ENCODE data around the gene ACSL3.
A peak's percentile ranks its signal among the peaks of the same experiment; 100 is the strongest.
"Not testable (repeated sequence)": the region's sequence is repeated elsewhere in the genome, so short reads cannot be mapped to it uniquely, and the experiment has no call there.

Gene ACSL3

DNA sequence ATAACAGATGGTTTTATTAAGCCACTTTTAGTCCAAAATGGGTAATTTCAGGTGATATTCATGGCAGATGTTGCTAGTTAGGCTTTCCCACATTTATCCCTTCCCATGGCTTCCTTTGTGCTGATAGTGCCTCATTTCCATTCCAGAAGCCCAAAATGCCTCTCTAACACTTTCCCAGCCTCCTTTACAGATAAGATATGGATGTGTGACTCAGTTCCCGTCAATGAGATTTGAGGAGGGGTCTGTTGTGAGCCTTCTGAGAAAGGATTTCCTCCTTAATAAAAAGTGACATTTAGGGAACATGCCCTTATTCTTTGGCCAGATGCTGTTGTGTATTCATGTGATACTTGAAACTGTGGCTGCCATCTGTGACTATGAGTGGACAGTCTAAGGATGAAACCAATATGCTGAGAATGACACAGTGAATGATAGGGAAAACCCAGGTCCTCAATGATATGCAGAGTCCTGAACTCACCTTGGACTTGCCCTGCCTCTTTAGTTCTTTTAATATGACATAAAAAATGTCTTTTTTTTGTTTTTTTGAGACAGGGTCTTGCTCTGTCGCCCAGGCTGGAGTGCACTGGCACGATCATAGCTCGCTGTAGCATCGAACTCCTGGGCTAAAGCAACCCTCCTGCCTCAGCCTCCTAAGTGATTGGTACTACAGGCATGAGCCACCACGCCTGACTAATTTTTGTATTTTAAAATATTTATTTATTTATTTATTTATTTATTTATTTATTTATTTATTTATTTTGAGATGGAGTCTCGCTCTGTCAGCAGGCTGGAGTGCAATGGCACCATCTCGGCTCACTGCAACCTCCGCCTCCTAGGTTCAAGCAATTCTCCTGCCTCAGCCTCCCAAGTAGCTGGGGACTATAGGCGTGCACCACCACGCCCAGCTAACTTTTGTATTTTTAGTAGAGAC lies 5.8 kb upstream of the ACSL3 start:
- DNase-seq, result no peak

DNA sequence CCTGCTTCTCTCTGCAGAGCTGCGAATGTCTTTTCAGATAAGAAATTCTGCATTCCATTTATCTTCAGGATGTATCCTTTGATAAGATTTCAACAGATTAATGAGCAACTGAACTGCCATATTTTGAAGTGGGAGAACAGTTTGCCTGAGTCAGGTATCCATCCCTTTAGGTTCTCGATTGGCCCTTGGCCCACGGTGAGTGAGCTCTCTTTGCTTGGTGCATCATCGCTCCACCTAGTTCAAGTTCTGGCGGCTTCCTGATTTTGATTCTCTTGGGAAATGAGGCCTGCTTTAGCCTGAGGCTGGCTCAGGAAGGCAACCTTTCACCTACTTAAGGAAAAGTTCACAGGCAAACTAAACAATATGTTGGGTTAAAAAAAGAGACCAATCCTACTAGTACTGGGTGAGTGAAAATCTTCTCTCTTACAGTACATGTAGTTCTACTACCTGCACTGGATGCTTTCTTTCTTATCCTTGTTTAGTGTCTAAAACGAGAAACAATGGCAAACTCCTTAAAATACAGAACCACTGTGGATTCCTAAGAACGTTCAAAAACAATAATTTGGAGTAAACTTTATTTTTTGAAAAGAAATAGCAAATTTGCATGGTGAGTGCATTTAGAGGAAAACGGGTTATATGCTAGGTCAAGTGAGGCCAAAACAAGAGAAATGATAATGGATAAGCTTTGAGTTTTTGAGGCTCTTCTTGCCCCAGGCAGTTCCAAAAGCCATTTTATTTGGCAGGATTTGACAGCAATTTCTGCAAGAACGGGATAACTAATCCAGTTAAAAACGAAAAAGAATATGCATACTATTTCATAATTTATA lies 837 bp upstream of the ACSL3 start:
- peak; percentile 44 for DNase-seq

DNA sequence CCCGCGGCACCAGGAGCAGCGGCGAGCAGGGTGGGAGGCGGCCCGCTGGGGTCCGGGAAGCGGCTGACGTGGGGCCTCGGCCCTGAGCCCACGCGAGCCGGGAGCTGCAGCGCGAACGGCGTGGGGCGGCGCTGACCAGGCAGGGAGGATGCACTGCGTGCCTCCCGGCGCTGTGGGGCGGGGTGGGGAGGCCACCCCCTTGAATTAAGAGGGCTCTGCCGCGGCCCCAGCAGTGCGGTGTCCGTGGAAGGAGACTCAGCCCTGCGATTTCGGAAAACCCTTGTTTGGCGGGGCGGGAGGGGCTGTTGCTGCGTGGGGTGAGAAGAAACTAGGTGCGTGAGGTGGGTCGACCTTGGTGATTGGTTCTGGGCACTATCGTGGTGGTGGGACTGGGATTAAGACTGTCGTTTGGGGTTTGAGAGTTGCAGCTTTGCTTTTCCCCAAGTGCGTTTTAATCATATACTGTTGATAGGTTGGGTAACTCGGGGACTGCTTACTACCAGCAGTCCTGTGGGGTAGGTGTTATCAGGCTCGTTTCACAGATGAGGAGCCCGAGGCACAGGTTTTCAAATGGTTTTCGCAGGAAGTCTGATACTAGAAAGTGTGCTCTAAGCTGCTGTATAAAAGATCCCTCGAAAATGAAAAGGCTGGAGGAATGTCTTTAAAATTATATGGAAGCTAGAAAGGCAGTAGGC lies 722 bp downstream of the ACSL3 start:
- peak; percentile 22 for DNase-seq

DNA sequence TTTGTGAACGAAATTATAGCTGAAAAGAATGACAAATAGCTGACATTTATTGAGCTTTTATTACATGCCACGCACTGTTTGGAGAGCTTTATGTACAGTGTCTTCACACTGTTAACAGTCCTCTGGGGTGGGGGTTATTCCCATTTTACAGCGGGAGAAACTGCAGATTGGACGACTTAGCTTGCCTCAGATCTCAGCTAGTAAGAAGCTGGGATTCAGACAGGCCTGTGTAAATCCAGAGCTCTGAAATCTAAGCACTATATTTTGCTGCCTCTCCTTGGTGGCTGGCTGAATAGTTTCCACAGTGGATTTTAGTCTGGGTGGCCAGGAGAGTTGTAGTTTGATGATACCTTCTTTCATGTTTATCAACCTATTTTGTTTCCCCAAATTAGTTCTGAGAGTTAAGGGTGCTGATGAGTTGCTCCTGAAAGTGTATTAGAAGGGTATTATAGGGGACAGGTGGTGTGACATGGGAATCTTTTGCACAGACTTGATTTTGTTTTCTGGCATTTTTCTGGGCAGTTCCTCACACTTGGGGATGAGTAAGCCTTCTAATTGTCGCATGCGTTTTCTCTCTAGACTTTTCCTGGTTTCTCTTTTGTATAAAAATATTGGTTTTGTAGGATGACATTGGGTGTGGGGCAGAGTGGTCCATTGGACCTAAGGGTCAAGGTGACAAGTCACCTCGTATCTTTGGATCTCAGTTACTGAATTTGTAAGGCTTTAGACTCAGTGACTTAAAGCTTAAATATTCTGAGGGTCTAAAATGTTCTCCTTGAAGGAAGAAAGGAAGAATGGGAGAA lies 1.5 kb downstream of the ACSL3 start:
- peak; percentile 45 for DNase-seq

DNA sequence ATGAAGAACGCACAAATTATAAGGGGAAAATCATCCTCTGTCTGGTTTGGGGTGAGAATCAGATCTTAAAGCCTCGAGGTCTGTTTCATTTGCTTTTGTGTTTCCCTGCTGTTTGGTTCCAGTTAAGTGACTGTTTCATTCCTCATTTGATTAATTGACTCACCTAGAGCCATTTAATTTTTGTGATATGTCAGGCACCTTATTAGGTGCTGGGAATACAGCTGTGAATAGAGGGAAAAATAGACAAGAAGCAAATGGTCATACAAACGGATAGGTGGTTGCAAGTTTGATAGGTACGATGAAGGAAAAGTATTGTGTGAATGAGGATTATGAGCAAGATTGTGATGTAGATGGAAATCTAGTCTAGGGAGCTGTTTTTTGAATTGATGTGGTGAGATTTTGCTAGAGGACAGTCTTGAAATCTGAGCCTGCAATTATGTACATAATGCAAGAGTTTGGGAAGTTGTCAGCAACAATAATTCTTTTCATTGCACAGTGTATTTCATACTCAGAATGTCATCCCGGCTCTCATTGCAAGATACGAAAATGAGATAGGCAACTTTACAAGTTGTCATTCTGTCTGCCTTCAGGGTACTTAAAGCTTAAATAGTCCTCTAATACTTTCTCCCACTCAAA lies 2.2 kb downstream of the ACSL3 start:
- no peak for DNase-seq

DNA sequence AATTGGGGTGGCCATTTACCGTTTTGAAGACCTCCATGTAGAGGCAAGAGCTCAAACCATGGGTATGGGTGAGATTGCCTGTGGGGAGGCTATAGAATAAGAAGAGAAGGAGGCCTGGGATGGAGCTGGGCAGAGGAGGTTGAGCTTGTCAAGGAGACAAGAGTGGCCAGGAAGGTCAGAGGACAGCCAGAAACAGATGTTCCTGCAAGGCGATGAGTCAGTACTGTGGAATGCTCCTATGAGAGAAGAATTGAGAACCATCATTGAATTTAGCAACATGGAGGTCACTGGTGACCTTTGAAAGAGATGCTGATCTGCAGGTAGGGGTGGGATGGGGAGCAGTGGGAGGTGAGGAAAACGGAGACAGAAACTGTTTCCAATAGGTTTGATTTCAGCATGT lies 3.5 kb downstream of the ACSL3 start:
- peak; percentile 61 for DNase-seq

DNA sequence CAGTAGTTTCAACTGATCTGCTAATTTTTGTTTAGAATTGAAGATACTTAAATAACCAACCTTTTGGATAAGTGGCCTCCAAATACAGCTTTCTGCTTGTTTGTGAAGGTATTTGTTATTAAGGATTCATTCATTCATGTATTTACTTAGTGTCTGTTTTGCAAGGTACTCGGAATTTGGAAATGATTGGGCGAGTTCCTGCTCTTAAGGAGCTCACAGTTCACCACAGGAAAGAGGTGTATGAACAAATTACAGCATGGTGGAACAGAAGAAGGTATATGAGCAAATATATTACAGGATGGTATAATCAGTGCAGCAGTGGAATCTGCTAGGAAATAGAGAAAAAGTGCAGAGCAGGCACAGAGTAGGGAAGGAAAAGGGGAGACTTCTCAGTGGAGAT lies 4.5 kb downstream of the ACSL3 start:
- DNase-seq, result no peak

DNA sequence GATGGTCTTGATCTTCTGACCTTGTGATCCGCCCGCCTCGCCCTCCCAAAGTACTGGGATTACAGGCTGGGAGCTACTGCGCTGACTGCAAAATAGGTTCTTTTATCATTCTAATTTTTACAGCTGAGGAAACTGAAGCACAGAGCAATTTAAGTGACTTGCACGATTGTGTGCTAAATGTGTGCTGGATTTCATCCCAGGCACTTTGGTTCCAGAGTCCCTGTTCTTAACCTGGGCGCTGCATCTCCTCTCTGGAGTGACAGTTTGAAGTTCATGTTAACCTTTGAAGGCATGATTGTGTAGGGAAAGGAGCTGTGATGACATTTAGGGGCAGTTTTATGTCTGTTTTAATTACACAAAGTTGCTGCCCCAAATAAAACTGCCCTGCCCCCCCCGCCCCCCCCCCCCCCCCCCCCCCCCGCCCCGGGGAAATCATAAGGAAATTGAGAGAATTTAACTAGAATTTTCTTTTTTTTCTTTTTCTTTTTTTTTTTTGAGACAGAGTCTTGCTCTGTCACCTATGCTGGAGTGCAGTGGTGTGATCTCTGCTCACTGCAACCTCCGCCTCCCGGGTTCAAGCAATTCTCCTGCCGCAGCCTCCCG lies 5.6 kb downstream of the ACSL3 start:
- no peak for DNase-seq

DNA sequence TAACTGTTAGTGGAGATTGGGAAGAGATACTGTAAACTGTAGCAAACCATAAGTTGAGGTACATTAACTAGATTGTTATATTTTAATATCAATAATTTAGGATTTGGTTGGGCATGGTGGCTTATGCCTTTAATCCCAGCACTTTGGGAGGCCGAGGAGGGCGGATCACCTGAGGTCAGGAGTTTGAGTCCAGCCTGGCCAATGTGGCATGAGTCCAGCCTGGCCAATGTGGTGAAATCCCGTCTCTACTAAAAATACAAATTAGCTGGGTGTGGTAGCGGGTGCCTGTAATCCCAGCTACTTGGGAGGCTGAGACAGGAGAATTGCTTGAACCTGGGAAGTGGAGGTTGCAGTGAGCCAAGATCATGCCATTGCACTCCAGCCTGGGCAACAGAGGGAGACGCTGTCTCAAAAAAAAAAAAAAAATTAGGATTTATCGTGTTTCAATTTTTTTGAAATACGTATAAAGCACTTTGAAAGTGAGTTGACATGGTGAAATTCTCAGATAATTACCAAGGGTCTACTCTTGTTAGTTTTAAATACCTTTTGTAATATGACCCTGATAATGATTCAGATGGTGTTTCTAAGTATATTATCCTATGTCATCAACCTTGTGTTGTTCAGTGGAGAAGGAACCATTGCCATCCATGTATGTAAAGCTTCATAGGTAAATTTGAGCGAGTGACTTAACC lies 7.9 kb downstream of the ACSL3 start:
- DNase-seq, result not testable (repeated sequence)

DNA sequence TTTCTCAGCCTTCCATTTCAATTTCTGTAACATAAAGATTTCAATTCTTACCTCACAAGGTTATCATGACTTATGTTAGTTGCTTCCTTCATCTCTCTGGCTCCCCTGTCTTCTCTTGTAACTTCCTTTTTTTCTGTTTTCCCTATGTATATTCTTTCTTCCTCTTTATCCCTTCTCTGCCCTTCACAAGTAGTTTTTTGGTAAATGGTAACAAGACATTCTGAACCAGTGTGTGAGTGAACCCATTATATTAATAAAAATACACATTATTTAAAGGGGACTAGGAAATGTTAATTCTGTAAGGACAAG lies 8.4 kb downstream of the ACSL3 start:
- DNase-seq, result no peak

DNA sequence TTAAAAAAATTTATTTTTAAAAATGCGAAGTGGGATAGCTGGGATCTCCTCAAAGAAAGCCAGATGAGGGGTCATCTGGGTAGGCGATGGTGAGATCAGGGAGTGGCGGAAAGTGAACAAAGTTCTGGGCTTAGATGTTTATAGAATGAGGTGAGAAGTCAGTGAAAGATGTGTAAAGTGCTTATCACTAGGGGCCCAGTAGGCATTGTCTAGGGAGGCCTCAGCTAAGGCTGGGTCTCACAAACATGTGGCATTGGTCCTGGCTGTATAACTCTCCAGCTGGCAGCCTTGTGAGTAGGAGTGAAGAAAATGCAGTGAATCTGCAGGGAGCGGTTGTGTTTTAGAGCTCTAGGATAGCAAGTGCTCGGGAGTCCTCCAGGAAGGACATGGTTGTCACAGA lies 10.5 kb downstream of the ACSL3 start:
- no peak for DNase-seq

DNA sequence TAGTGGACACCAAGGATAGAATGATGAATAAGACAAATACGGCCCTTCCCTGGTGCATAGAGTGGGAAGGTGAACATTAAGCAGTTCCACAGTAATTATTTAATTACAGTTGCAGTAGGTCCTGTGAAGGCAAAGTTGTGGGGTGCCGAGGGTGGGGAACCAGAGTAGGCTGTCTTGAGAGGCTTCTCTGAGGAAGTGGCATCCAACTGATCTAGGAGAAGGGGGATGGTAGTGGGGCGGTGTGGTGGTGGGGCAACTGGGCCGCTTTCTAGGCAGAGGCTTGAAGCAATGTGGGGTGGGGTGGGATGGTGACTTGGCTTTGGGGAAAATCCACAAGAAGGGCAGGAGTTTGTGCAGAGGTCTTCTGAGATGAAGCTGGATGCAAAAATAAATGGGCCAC lies 11.7 kb downstream of the ACSL3 start:
- DNase-seq, result no peak

DNA sequence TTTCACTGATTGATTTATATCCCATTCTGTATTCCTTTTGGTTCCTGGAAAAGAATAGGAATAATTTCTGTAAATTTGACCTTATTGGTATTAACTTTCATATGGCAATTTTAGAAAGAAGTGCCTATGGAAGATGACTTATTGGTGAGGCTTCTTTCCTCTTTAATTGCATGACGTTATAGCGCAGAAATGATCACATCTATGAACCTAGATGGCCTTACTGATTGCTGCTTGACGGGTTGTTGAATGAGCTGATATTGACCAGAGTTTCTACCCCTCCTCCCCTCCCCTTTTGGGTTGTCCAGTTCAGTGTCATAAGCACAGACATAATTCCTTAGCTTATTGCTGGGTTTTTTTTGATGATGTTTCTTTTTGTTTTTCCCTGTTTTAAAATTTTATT lies 14.6 kb downstream of the ACSL3 start:
- DNase-seq, result no peak

DNA sequence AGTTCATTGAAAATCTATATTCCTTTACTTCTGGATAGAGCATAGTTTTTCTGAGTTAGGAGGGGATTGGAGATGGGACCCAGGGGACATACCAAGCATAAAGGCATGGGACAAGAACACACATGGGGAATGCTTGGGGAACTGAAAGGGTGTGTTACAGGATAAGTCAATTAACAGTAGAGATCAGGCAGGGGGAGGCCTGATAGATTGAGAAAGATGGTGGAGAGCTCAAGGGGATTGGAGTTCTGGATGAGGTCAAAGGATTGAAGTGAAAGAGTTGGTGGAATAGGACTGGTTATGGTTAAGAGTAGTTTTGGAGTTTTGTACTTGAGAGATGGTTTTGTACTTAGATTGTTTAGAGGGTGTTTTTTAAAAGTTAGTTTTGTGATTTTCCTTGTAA lies 16.1 kb downstream of the ACSL3 start:
- no peak for DNase-seq

DNA sequence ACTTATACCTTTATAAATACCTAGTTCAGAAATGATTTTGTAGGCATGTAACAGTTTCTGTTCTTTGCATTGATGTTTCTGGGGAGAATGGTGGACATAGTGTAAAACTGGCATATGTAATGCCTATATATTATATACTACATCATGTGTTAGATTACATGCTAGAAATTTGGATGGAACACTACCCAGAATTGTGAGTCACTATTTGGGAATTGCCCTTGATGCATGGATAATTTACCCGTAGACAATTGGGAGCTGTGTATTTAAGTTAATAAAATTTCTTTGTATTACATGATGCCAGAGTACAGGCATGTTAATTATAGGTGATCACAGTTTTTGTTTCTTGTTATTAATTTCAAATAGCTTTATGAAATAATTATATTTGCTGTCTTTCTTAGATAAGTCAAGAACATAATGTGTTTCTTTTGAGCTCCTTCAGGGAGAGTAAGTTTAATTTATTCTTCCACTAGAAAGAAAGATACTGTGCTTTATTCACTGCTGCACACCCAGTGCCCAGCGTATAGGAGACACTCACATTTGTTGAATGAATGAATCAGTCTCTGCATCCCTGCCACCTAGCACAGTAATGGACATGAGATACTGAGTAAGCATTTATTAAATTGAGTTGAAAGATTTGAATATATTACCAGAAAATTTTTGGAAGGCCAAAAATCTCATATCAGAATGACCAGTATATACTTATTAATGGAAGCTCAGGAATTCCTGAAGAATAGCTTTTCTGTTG lies 16.9 kb downstream of the ACSL3 start:
- DNase-seq, result peak; percentile 54

DNA sequence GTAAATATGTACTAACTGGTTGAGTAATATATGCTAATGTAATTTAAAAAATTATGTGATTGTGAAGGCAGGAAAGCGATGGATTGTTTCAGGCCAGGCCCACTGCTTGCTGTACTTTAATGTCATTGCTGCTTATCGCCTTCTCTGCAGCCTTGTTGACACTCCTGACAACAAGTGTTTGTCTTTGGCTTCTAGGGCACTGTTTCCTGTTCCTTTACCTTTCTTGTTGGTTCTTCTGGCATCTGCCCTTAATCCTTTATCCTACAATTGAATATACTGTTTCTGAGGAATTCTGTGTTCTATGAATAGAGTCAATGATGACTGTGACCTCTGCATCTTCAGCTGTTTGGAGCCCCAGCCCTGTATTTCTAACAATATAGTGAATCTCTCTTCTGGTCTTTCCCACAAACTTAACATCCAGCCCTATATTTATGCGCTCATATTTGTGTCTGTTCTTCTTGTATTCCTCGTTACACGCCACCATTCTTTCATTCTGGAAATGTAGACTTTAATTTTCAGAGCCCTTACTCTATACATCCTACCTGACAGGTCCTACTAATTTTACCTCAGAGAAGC lies 17.6 kb downstream of the ACSL3 start:
- DNase-seq, result no peak

DNA sequence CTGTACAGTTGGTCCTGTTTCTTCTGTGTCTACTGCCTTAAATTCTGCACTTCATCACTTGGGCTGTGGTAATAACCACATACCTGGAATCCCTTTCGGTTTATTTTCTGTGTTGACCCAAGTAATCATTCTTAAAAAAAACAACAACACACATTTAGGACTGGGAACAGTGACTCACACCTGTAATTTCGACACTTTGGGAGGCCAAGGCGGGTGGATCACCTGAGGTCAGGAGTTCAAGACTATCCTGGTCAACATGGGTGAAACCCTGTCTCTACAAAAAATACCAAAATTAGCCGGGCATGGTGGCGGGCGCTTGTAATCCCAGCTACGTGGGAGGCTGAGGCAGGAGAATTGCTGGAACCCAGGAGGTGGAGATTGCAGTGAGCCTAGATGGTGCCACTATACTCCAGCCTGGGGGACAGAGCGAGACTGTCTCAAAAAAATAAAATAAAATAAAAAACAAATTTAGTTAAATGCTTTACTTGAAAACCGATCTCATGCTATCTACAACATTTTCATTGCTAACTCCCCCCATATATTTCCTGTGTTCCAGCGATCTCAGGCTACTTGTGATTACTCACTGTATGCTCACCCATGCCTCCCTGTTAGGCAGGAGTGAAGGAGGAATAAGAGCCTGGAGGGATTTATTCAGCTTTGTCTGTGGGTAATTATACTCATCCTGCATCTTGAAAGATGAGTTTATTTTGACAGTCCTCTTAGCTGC lies 18.2 kb downstream of the ACSL3 start:
- peak; percentile 83 for DNase-seq

DNA sequence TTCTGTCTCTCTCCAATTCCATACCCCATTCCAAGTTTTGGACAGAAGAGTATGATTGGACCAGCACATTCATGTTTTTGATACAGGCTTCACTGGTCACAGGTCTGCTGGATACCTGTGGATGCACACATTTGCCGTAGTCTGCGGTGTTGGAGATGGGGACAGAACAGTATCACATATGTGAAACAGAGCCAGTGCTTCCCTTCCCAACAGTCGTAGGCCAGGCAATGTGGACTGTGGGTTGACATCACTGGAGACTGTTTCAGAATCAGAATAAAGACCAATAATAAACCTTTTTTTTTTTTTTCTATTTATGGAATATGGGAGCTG lies 18.7 kb downstream of the ACSL3 start:
- no peak for DNase-seq

DNA sequence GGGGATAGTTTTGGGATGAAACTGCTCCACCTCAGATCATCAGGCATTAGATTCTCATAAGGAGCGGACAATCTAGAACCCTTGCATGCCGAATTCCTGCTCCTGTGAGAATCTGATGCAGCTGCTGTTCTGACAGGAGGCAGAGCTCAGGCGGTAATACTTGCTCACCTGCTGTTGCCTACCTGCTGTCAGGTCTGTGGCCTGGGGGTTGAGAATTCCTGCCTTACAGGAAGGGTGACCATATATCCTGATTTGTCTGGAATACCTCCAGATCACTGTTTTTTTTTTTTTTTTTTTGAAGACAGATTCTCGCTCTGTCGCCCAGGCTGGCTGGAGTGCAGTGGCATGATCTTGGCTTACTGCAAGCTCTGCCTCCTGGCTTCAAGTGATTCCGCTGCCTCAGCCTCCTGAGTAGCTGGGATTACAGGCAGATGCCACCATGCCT lies 21.7 kb downstream of the ACSL3 start:
- no peak for DNase-seq
